Endothelial cell of umbilical vein (primary cell): ENCODE data around the gene GPR153. TPM values are rescaled to one million over a fixed set of nuclear protein-coding genes. Genes with fewer than 3 reads are reported as not detected.

Experiments
- BruUV-seq: library from RNA; stranded (reverse); fragments of 400-500 nt; replicated peaks from 2 replicates; lab custom pipeline; 2021; lab: Mats Ljungman, UMichigan
- CTCF ChIA-PET: fragments of 300-600, 350-600 bp; sonication (Branson Sonifier 250); formaldehyde crosslinking; loops from one replicate; lab custom pipeline; 2021; ENCODE audit warnings: antibody characterized with exemption, inconsistent platforms; lab: Charles Lee
- POLR2A ChIA-PET: fragments of 300-600, 350-600 bp; sonication (Branson Sonifier 250); formaldehyde crosslinking; loops from one replicate; lab custom pipeline; 2021; ENCODE audit warnings: antibody characterized with exemption, inconsistent platforms; lab: Charles Lee
- DNase-seq: peaks from one replicate; pipeline ENCODE4 v3.0.0-alpha.2; 2011; ENCODE audit warnings: low read depth, low spot score
- FAIRE-seq: peaks from 2 replicates; lab custom pipeline; 2011; peaks lifted over from hg19 to GRCh38; lab: Jason Lieb, UNC
- H2AFZ ChIP-seq: 2 replicates; pipeline ENCODE4 v1.6.0; 2012; ENCODE audit warnings: low read depth, low read length, control low read depth, inconsistent platforms
- H3K27ac ChIP-seq: 2 replicates; pipeline ENCODE4 v1.5.1; 2011; ENCODE audit warnings: low read depth, mild to moderate bottlenecking, control low read depth, low read length, moderate library complexity; ENCODE audit not compliant: insufficient read depth
- H3K27me3 ChIP-seq, 2 experiments: 2 replicates each; pipeline versions ENCODE4 v1.6.0 to v1.6.1; 2011; ENCODE audit warnings: low read length in 2 of 2, mixed read lengths in 1 of 2; ENCODE audit not compliant: control insufficient read depth in 2 of 2, insufficient read depth in 2 of 2
- H3K36me3 ChIP-seq, 2 experiments: 2 replicates in 1 of 2; 3 replicates in 1 of 2; pipeline ENCODE4 v1.5.1; 2011; ENCODE audit warnings: low read length in 2 of 2, mild to moderate bottlenecking in 1 of 2, moderate library complexity in 1 of 2; ENCODE audit not compliant: control insufficient read depth in 2 of 2, insufficient read depth in 2 of 2; ENCODE audit errors: extremely low read depth in 1 of 2
- H3K4me1 ChIP-seq: 3 replicates; pipeline ENCODE4 v1.5.1; 2011; ENCODE audit warnings: mild to moderate bottlenecking, low read length; ENCODE audit not compliant: control insufficient read depth, insufficient read depth; ENCODE audit errors: extremely low read depth
- H3K4me2 ChIP-seq: 2 replicates; pipeline ENCODE4 v1.6.1; 2011; ENCODE audit warnings: low read length, control low read depth, mixed read lengths; ENCODE audit not compliant: insufficient read depth
- H3K4me3 ChIP-seq, 3 experiments: fragments of 200-600 bp in 1 of 3; sonication (generic), shearing (Covaris generic) in 1 of 3; replicated peaks in 1 of 3; 2 replicates each; pipeline ENCODE4 v1.5.1; 2011 to 2016; ENCODE audit warnings: control low read depth in 3 of 3, low read length in 3 of 3, mild to moderate bottlenecking in 2 of 3, inconsistent platforms in 1 of 3, low read depth in 1 of 3, moderate library complexity in 1 of 3; ENCODE audit not compliant: insufficient read depth in 1 of 3
- H3K79me2 ChIP-seq: 2 replicates; pipeline ENCODE4 v1.6.0; 2012; ENCODE audit warnings: low read length, inconsistent platforms; ENCODE audit not compliant: control insufficient read depth, insufficient read depth
- H3K9ac ChIP-seq: replicated peaks from 2 replicates; pipeline ENCODE3; 2011; ENCODE audit warnings: low read length, control low read depth; ENCODE audit not compliant: insufficient read depth; ENCODE audit errors: extremely low read depth
- H3K9me1 ChIP-seq: replicated peaks from 3 replicates; pipeline ENCODE4 v1.6.0; 2011; ENCODE audit warnings: mild to moderate bottlenecking, low read length; ENCODE audit not compliant: control insufficient read depth, insufficient read depth; ENCODE audit errors: extremely low read depth
- H3K9me3 ChIP-seq: replicated peaks from 2 replicates; pipeline ENCODE4 v1.5.1; 2012; ENCODE audit warnings: low read length, inconsistent platforms; ENCODE audit not compliant: control insufficient read depth, insufficient read depth
- H4K20me1 ChIP-seq: replicated peaks from 2 replicates; pipeline ENCODE3; 2011; ENCODE audit warnings: mild to moderate bottlenecking, low read length; ENCODE audit not compliant: control insufficient read depth, insufficient read depth; ENCODE audit errors: extremely low read depth
- EZH2 ChIP-seq: IDR thresholded peaks from 2 replicates; pipeline ENCODE4 v1.6.1; 2012; ENCODE audit warnings: borderline replicate concordance, low read depth, mild to moderate bottlenecking, moderate library complexity, low read length, inconsistent platforms; ENCODE audit not compliant: severe bottlenecking
- FOS ChIP-seq: IDR thresholded peaks from 2 replicates; pipeline ENCODE4 v1.6.1; 2011; ENCODE audit warnings: mild to moderate bottlenecking, low read length, moderate library complexity, borderline replicate concordance; ENCODE audit not compliant: insufficient read depth
- GATA2 ChIP-seq: IDR thresholded peaks from 2 replicates; pipeline ENCODE4 v1.7.0; 2011; ENCODE audit warnings: low read depth, mild to moderate bottlenecking, moderate library complexity, mixed read lengths, low read length; ENCODE audit not compliant: insufficient read length, insufficient read depth
- MYC ChIP-seq: IDR thresholded peaks from one replicate; pipeline ENCODE4 v1.6.1; 2011; ENCODE audit warnings: mild to moderate bottlenecking, low read depth, low read length
- POLR2AphosphoS5 ChIP-seq: IDR thresholded peaks from 2 replicates; pipeline ENCODE4 v1.6.1; 2012; ENCODE audit warnings: low read depth, mild to moderate bottlenecking, control low read depth, low read length, moderate library complexity; ENCODE audit not compliant: insufficient read depth
- dilution Hi-C: fragments of 300-500 bp; cut with MboI; formaldehyde crosslinking; loops from one replicate; pipeline ENCODE4 v1.15.0; 2019; ENCODE audit warnings: low sequenced_read_pairs; ENCODE audit not compliant: extremely low pct_ligation_motif_present
- intact Hi-C: fragments of 100-400 bp; cut with micrococcal nuclease; formaldehyde crosslinking; loops from one replicate; pipeline ENCODE4 v1.10.0; 2022
- polyA plus RNA-seq, 4 experiments: library from polyadenylated mRNA; depleted of rRNA in 3 of 4; stranded (reverse) in 3 of 4; unstranded in 1 of 4; fragments of >200 nt; gene quantifications; 2 replicates each; pipeline versions ENCODE4 v1.2.1 to v1.2.3, GENCODE V29; 2011 to 2012; ENCODE audit warnings: missing spikeins in 1 of 4
- total RNA-seq: library from RNA; stranded (reverse); gene quantifications from 2 replicates; pipeline ENCODE4 v1.2.3, GENCODE V29; 2021
- TF ChIP-seq, protein P1 (sequence below): IDR thresholded peaks from 2 replicates; pipeline ENCODE4 v1.6.1; 2011; ENCODE audit not compliant: insufficient read depth, insufficient read length
- TF ChIP-seq, protein P2 (sequence below), 2 donors: IDR thresholded peaks; 1 replicate in 1 of 2; 2 replicates in 1 of 2; pipeline ENCODE4 v1.5.1; 2011; ENCODE audit warnings: low read length in 2 of 2, mild to moderate bottlenecking in 2 of 2, moderate library complexity in 2 of 2, control low read depth in 1 of 2, inconsistent platforms in 1 of 2, low read depth in 1 of 2; ENCODE audit not compliant: insufficient read depth in 1 of 2; ENCODE audit errors: extremely low read depth in 1 of 2

GPR153 gene
- total and polyA plus RNA-seq, 2 donors (not counting 3 experiments of a cell fraction or from before 2014, with no cell fraction given): 3.1 to 3.9 TPM

DNA sequence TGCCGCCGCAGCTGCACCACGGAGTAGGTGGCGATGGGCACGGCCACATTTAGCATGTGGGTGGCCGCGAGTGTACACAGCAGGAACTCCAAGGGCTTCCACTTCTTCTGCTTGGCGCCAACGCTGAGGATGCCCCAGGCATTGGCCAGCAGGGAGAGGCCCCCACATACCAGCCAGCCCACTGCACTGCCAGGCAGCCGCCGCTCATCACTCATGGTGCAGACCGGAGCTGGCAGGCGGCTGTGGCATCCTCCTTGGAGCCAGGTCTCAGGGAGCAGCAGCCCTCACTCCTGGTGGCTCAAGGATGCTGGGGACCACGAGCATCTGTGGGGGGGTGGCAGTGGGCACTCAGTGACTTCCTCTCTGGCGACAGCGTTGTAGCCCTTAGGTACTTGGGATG lies 6.2 kb downstream of the GPR153 start:
- Histone ChIP-seq H3K4me2 (no peak overlapping the region), H3K9ac (no peak overlapping the region), H3K79me2 (no peaks in the 10 kb centered on the region), H3K27me3 (peaks cover 3 to 6% of the 10 kb centered on the region in 2 experiments), H3K36me3 (no peaks in the 10 kb centered on the region), H3K27ac (no peak overlapping the region), H3K4me3 (no peak overlapping the region), H3K4me1 (no peaks in the 10 kb centered on the region), H3K9me3 (no peaks in the 10 kb centered on the region), H2AFZ (no peak overlapping the region), H3K9me1 (no peaks in the 10 kb centered on the region), H4K20me1 (no peaks in the 10 kb centered on the region)
- dilution Hi-C loops: no loop called here
- no TSS peak for BruUV-seq
- intact Hi-C loops: no loop called here
- FAIRE-seq (no peak), DNase-seq (no peak)
- ChIA-PET POLR2A (interaction anchor here (0.5 kb wide), 1 partner anchor 139 kb away, joined by 4 read pairs; no protein-coding TSS in a partner anchor), CTCF (interaction anchor here (0.7 to 2.1 kb wide), 2 partner anchors 8 to 168 kb away, joined by 3 to 10 read pairs; no protein-coding TSS in a partner anchor)
- TF ChIP-seq EZH2 (no peak), GATA2 (no peak), POLR2AphosphoS5 (no peak), MYC (no peak), FOS (no peak)
- TF ChIP-seq, protein P1, sequence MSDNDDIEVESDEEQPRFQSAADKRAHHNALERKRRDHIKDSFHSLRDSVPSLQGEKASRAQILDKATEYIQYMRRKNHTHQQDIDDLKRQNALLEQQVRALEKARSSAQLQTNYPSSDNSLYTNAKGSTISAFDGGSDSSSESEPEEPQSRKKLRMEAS: no peak
- TF ChIP-seq, protein P2, sequence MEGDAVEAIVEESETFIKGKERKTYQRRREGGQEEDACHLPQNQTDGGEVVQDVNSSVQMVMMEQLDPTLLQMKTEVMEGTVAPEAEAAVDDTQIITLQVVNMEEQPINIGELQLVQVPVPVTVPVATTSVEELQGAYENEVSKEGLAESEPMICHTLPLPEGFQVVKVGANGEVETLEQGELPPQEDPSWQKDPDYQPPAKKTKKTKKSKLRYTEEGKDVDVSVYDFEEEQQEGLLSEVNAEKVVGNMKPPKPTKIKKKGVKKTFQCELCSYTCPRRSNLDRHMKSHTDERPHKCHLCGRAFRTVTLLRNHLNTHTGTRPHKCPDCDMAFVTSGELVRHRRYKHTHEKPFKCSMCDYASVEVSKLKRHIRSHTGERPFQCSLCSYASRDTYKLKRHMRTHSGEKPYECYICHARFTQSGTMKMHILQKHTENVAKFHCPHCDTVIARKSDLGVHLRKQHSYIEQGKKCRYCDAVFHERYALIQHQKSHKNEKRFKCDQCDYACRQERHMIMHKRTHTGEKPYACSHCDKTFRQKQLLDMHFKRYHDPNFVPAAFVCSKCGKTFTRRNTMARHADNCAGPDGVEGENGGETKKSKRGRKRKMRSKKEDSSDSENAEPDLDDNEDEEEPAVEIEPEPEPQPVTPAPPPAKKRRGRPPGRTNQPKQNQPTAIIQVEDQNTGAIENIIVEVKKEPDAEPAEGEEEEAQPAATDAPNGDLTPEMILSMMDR (IDR thresholded peaks at IDR 0.05; ENCODE audit: extremely low read depth in 1 of 2, insufficient read depth in 1 of 2, low read depth in 1 of 2, low read length in 2 of 2): no peak
